ENCODE results near the gene MCM10. TPM values are rescaled to one million over a fixed set of nuclear protein-coding genes. Genes with fewer than 3 reads are reported as not detected.
"Not testable (repeated sequence)": the region's sequence is repeated elsewhere in the genome, so short reads cannot be mapped to it uniquely, and the experiment has no call there.

The MCM10 gene
- total and polyA plus RNA-seq, 2 experiments from 2014 or later: 38.2 to 43.0 TPM

GRCh38 chr10:13152296-13152695 is 9.1 kb upstream of the MCM10 start (continued):
- TF ChIP-seq, protein P1, sequence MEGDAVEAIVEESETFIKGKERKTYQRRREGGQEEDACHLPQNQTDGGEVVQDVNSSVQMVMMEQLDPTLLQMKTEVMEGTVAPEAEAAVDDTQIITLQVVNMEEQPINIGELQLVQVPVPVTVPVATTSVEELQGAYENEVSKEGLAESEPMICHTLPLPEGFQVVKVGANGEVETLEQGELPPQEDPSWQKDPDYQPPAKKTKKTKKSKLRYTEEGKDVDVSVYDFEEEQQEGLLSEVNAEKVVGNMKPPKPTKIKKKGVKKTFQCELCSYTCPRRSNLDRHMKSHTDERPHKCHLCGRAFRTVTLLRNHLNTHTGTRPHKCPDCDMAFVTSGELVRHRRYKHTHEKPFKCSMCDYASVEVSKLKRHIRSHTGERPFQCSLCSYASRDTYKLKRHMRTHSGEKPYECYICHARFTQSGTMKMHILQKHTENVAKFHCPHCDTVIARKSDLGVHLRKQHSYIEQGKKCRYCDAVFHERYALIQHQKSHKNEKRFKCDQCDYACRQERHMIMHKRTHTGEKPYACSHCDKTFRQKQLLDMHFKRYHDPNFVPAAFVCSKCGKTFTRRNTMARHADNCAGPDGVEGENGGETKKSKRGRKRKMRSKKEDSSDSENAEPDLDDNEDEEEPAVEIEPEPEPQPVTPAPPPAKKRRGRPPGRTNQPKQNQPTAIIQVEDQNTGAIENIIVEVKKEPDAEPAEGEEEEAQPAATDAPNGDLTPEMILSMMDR (conservative IDR thresholded peaks at IDR 0.05; ENCODE audit: low read depth in 2 of 2): no peak

DNA sequence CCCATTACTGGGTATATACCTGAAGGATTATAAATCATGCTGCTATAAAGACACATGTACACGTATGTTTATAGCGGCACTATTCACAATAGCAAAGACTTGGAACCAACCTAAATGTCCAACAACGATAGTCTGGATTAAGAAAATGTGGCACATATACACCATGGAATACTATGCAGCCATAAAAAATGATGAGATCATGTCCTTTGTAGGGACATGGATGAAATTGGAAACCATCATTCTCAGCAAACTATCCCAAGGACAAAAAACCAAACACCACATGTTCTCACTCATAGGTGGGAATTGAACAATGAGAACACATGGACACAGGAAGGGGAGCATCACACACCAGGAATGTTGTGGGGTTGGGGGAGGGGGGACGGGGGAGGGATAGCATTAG is 5.5 kb upstream of the MCM10 start:
- not testable (repeated sequence) for H4K20me1 ChIP-seq (replicated peaks; ENCODE audit: insufficient read depth); H3K9me2 ChIP-seq (ENCODE audit: insufficient read depth); H3K4me3 Mint-ChIP-seq; H3K27ac Mint-ChIP-seq; H3K27me3 ChIP-seq (ENCODE audit: insufficient read depth); H3F3A ChIP-seq (replicated peaks; ENCODE audit: low read depth); H2AFZ ChIP-seq; H3K9me3 Mint-ChIP-seq; DNase-seq (ENCODE audit: low spot score); H3K27me3 Mint-ChIP-seq (ENCODE audit: insufficient read depth, low read depth, poor library complexity); H3K4me1 Mint-ChIP-seq; ATAC-seq; H3K36me3 ChIP-seq (ENCODE audit: insufficient read depth); H3K36me3 Mint-ChIP-seq (ENCODE audit: low read depth); H3K4me1 ChIP-seq (ENCODE audit: insufficient read depth); H3K4me2 ChIP-seq; H3K27ac ChIP-seq (ENCODE audit: low read depth); H3K79me2 ChIP-seq (replicated peaks; ENCODE audit: insufficient read depth); H3K4me3 ChIP-seq

DNA sequence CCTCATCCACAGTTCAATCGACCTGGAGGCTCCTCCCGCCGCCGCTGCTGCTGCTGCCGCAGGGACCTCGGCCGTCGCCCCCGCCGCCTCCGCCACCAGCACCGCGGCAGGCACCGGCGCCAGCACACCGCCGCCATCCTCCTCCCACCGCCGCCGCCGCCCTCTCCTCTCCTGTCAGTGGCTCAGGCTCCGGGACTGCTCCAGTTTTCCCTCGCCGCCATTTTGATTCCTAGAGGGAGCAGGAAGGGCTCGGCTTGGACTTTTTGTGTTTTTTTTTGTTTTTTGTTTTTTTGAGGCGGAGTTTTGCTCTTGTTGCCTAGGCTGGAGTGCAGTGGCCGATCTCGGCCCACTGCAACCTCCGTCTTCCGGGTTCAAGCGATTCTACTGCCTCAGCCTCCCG is 3.0 kb upstream of the MCM10 start:
- ATAC-seq: no peak

DNA sequence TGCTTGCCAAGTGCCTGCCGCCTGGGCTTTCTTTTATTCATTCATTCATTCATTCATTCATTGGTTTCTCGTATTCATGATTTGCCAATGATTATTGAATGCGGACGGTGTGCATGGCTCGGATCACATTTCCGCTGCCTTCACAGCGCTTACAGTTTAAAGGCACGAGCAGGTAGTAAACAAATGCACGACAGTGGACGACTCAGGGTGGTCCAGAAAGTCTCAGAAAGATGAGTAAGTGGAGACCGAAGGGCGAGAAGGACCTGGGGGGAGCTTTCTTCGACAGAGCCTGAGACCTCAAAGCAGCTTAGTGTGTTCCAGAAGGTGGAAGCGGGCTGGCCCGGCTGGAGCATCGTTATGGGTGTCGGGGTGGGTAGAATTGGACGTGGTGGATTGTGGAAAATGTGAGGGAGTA is 506 bp downstream of the MCM10 start:
- no peaks in the 10 kb centered on the region for H3K9me3 Mint-ChIP-seq
- H3K36me3 ChIP-seq (ENCODE audit: insufficient read depth): 0 out of 2 replicates have a peak, but pooled peaks cover 9% of the 10 kb centered on the region
- ATAC-seq (peak; percentile 20), DNase-seq (ENCODE audit: low spot score) (no peak)
- peak overlapping the region; percentile 79 for H2AFZ ChIP-seq
- peaks cover 50% of the 10 kb centered on the region for H3K79me2 ChIP-seq (replicated peaks; ENCODE audit: insufficient read depth)
- H3K27ac ChIP-seq (ENCODE audit: low read depth): no peak overlapping the region
- peak overlapping the region; percentile 87 for H3K4me3 Mint-ChIP-seq
- peak overlapping the region; percentile 99 for H3K4me2 ChIP-seq
- H3K27me3 ChIP-seq (ENCODE audit: insufficient read depth): no peaks in the 10 kb centered on the region
- peak overlapping the region; percentile 89 for H3K4me3 ChIP-seq
- H4K20me1 ChIP-seq (replicated peaks; ENCODE audit: insufficient read depth): peaks cover 24% of the 10 kb centered on the region
- H3F3A ChIP-seq (replicated peaks; ENCODE audit: low read depth): no peaks in the 10 kb centered on the region
- no peaks in the 10 kb centered on the region for H3K9me2 ChIP-seq (ENCODE audit: insufficient read depth)
- H3K27ac Mint-ChIP-seq: peak overlapping the region; percentile 27; the same call in 1 of the 2 replicates
- H3K4me1 Mint-ChIP-seq: peaks cover 11% of the 10 kb centered on the region
- H3K27me3 Mint-ChIP-seq (ENCODE audit: insufficient read depth, low read depth, poor library complexity): peaks cover 11% of the 10 kb centered on the region
- H3K36me3 Mint-ChIP-seq (ENCODE audit: low read depth): peaks cover 33% of the 10 kb centered on the region
- H3K4me1 ChIP-seq (ENCODE audit: insufficient read depth): 0 out of 2 replicates have a peak, but pooled peaks cover 4% of the 10 kb centered on the region
- TF ChIP-seq NANOG (IDR thresholded peaks at IDR 0.05; ENCODE audit: borderline replicate concordance): no peak
- TF ChIP-seq, protein P1 (conservative IDR thresholded peaks at IDR 0.05; ENCODE audit: low read depth in 2 of 2): no peak
- TF ChIP-seq EZH2 (IDR thresholded peaks at IDR 0.05; ENCODE audit: low read depth, unreplicated experiment): no peak
- no peak for TF ChIP-seq REST (IDR thresholded peaks at IDR 0.05; ENCODE audit: unreplicated experiment)

More for the DNA sequence above, 3.0 kb upstream of the MCM10 start:
- no peak overlapping the region for H3K4me3 ChIP-seq
- Mint-ChIP-seq H3K4me3 (no peak overlapping the region), H3K27ac (no peak overlapping the region), H3K4me1 (peaks cover 11% of the 10 kb centered on the region), H3K9me3 (no peaks in the 10 kb centered on the region), H3K36me3 (ENCODE audit: low read depth) (peaks cover 6% of the 10 kb centered on the region; the same call in 2 of the 3 replicates), H3K27me3 (ENCODE audit: insufficient read depth, low read depth, poor library complexity) (peaks cover 7% of the 10 kb centered on the region)
- 0 out of 2 replicates have a peak, but pooled peaks cover 4% of the 10 kb centered on the region for H3K4me1 ChIP-seq (ENCODE audit: insufficient read depth)
- peaks cover 3% of the 10 kb centered on the region; the same call in 1 of the 2 replicates for H4K20me1 ChIP-seq (replicated peaks; ENCODE audit: insufficient read depth)
- H3K79me2 ChIP-seq (replicated peaks; ENCODE audit: insufficient read depth): peaks cover 19% of the 10 kb centered on the region
- no peak overlapping the region for H3K27ac ChIP-seq (ENCODE audit: low read depth)
- TF ChIP-seq ZNF331 (CRISPR knock-in tag; IDR thresholded peaks at IDR 0.05; ENCODE audit: low read depth): no peak
- no peak for TF ChIP-seq CREB1 (CRISPR knock-in tag; IDR thresholded peaks at IDR 0.05; ENCODE audit: low read depth)
- no peak overlapping the region for H3K4me2 ChIP-seq
- DNase-seq (ENCODE audit: low spot score): no peak
- H3F3A ChIP-seq (replicated peaks; ENCODE audit: low read depth): no peaks in the 10 kb centered on the region
- no peaks in the 10 kb centered on the region for H3K27me3 ChIP-seq (ENCODE audit: insufficient read depth)
- H3K9me2 ChIP-seq (ENCODE audit: insufficient read depth): no peaks in the 10 kb centered on the region
- H3K36me3 ChIP-seq (ENCODE audit: insufficient read depth): no peaks in the 10 kb centered on the region
- peak overlapping the region; percentile 89 for H2AFZ ChIP-seq

All from GM23338 (cell line).